ENCODE results near the gene FAM187B.

FAM187B gene

GRCh38 chr19:35181387-35181786, 47.2 kb downstream of the FAM187B start:
- TF ChIP-seq CTCF (IDR thresholded peaks at IDR 0.05; ENCODE audit: low read depth, low read length, missing control alignments): no peak
- DNase-seq (ENCODE audit: extremely low read depth, low read depth): no peak

DNA sequence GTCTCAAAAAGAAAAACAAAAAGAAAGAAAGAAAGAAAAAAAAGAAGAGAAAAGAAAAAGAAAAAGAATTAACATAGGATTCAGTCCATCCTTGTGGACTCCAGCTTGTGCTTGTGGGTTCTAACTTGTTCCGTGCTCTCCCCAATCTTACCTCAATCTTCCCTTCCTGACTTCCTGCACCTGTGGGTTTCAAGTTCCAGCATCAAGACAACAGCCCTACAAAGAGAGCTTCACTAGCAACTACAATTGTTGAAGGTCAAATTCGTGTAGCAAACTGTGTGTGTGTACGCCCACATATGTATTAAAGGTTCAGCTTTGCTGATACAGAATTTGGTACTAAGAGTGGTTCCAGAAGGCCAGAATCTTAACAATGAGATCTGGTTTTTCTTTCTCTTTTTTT, 48.7 kb downstream of the FAM187B start:
- DNase-seq (ENCODE audit: extremely low read depth, low read depth): no peak
- no peak overlapping the region for H3K4me3 ChIP-seq (replicated peaks; ENCODE audit: low read depth, low read length)
- no peak for TF ChIP-seq CTCF (IDR thresholded peaks at IDR 0.05; ENCODE audit: low read depth, low read length, missing control alignments)

More at GRCh38 chr19:35181387-35181786, 47.2 kb downstream of the FAM187B start:
- no peak overlapping the region for H3K4me3 ChIP-seq (replicated peaks; ENCODE audit: low read depth, low read length)

GRCh38 chr19:35178701-35179100, 49.8 kb downstream of the FAM187B start:
- TF ChIP-seq CTCF (IDR thresholded peaks at IDR 0.05; ENCODE audit: low read depth, low read length, missing control alignments): no peak
- no peak for DNase-seq (ENCODE audit: extremely low read depth, low read depth)
- H3K4me3 ChIP-seq (replicated peaks; ENCODE audit: low read depth, low read length): no peak overlapping the region

DNA sequence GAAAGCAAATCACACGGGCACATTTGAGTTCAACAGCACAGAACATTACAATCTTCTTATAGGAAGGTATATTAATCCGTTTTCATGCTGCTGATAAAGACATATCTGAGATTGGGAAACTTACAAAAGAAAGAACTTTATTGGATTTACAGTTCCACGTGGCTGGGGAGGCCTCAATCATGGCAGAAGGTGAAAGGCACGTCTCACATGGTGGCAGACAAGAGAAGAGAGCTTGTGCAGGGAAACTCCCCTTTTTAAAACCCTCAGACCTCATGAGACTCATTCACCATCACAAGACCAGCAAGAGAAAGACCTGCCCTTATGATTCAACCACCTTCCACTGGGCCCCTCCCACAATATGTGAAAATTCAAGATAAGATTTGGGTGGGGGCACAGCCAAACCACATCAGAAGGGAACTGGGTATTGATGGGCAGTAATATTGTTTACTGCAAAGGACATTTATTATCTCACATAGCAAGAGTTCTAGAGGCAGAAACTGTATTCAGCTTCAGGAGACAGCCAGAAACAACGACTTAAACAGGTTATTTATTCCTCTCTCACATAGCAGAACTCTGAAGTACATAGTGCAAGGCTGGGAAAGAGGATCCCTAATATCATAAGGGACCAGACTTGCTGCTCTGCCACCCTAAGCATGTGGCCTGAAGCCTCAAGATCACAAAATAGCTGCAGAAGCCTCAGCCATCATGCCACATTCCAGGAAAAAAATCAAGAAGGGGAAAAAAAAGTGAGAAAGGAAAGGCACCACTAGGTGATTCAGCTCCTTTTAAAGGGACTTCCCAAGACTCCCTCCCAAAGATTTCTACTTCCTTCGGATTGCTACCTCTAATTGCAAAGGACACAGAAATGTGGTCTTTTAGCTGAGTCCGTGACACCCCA, 50.9 kb downstream of the FAM187B start:
- TF ChIP-seq CTCF (IDR thresholded peaks at IDR 0.05; ENCODE audit: low read depth, low read length, missing control alignments): no peak
- H3K4me3 ChIP-seq (replicated peaks; ENCODE audit: low read depth, low read length): no peak overlapping the region
- DNase-seq (ENCODE audit: extremely low read depth, low read depth): no peak

DNA sequence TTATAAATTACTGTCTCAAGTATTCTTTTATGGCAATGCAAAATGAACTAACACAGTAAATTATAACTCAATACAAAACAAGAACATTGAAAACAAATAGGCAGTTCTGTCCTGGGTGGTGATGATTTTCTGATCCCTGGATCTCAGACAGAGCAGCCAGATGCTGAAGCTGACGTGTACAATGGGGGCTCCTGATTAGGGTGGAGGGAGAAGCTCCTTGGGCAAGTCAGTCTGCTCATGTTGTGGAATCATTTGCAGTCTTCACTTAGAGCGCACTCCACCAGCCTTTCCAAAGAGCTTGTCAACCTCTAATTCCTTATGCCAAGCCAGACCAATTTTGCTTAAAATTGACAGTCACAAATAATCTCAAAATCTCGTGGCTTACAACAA, 52.4 kb downstream of the FAM187B start:
- TF ChIP-seq CTCF (IDR thresholded peaks at IDR 0.05; ENCODE audit: low read depth, low read length, missing control alignments): no peak
- no peak overlapping the region for H3K4me3 ChIP-seq (replicated peaks; ENCODE audit: low read depth, low read length)
- DNase-seq (ENCODE audit: extremely low read depth, low read depth): no peak

Data from HFF-Myc (cell line).